Karpas-422 (cell line): ENCODE measurements around the gene MC5R. TPM values are rescaled to one million over a fixed set of nuclear protein-coding genes. Genes with fewer than 3 reads are reported as not detected.

ENCODE experiments used
- DNase-seq: peaks from one replicate; pipeline ENCODE4 v3.0.0-alpha.2; 2015
- H2AFZ ChIP-seq: fragments of 200-600 bp; sonication (generic); 2 replicates; pipeline ENCODE4 v1.6.1; 2014; ENCODE audit warnings: antibody characterized with exemption, low read length, mixed read lengths
- H3K27ac ChIP-seq: fragments of 200-600 bp; sonication (generic); 2 replicates; pipeline ENCODE4 v1.5.1; 2014; ENCODE audit warnings: mild to moderate bottlenecking, low read length, moderate library complexity
- H3K27me3 ChIP-seq: fragments of 200-600 bp; sonication (generic); 2 replicates; pipeline ENCODE4 v1.6.1; 2014; ENCODE audit warnings: low read length, mixed read lengths
- H3K36me3 ChIP-seq: fragments of 200-600 bp; sonication (generic); 2 replicates; pipeline ENCODE4 v1.6.1; 2014; ENCODE audit warnings: low read length, mixed read lengths; ENCODE audit not compliant: insufficient read depth
- H3K4me1 ChIP-seq: fragments of 200-600 bp; sonication (generic); 2 replicates; pipeline ENCODE4 v1.6.1; 2014; ENCODE audit warnings: mild to moderate bottlenecking, low read length, mixed read lengths
- H3K4me2 ChIP-seq: fragments of 200-600 bp; sonication (generic); 2 replicates; pipeline ENCODE4 v1.6.1; 2014; ENCODE audit warnings: low read length, low read depth, mild to moderate bottlenecking; ENCODE audit not compliant: poor library complexity, severe bottlenecking
- H3K4me3 ChIP-seq: fragments of 200-600 bp; sonication (generic); 2 replicates; pipeline ENCODE4 v1.5.1; 2014; ENCODE audit warnings: mild to moderate bottlenecking, antibody characterized with exemption, low read length, mixed read lengths
- H3K79me2 ChIP-seq: fragments of 200-600 bp; sonication (generic); 2 replicates; pipeline ENCODE4 v1.6.1; 2014; ENCODE audit warnings: mild to moderate bottlenecking, low read length, mixed read lengths
- H3K9ac ChIP-seq: fragments of 200-600 bp; sonication (generic); 2 replicates; pipeline ENCODE4 v1.6.0; 2014; ENCODE audit warnings: low read length
- H3K9me2 ChIP-seq: fragments of 200-600 bp; sonication (generic), shearing (Covaris generic); replicated peaks from 2 replicates; pipeline ENCODE4 v1.6.0; 2014; ENCODE audit warnings: mild to moderate bottlenecking, low read length, moderate library complexity; ENCODE audit not compliant: insufficient read depth
- H3K9me3 ChIP-seq: fragments of 300-700, 200-600 bp; sonication (generic); 2 replicates; pipeline ENCODE4 v1.6.1; 2014; ENCODE audit warnings: low read length, mixed read lengths
- H4K20me1 ChIP-seq: fragments of 200-600 bp; sonication (generic); 2 replicates; pipeline ENCODE4 v1.6.1; 2014; ENCODE audit warnings: mild to moderate bottlenecking, antibody characterized with exemption, low read length, low read depth; ENCODE audit not compliant: insufficient read depth
- total RNA-seq: library from RNA; depleted of rRNA; stranded (reverse); fragments of >200 nt; shearing (Covaris generic); gene quantifications from 2 replicates; pipeline ENCODE4 v1.2.3, GENCODE V29; 2014; ENCODE audit warnings: low replicate concordance; rRNA removed

Gene MC5R
- total RNA-seq, result not detected in 2 replicates

DNA sequence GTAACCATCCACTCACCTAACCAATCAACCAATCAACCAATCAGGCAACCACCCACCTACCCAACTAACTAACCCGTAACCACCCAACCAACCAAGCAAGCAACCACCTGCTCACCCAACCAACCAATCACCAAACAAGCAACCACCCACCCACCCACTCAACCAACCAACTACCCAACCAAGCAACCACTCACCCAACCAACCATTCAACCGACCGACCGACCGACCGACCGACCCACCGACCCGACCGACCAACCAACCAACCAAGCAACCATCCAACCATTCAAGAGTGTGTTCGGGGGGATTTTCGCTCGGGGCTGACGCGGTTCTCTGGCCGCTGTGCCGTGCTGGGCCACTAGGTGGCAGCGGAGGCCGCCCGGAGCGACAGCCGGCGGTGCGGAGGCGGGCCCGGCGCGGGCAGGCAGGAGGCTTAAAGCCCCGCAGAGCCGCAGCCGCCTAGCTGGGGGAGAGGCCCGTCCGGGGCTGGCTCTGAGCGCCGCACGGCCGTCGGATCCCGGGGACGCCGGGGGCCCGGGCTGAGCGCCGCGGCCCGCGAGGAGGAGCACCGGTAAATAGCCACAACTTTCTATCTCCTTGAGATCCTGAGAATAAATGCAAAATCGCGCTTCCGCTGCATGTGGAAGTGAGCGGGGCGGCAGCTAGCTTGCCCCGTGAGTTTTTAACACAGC is at the start of gene MC5R:
Gene MC5R, plus strand, starts transcription at position 443 of the 689 bp plus-strand sequence. CDS start 1,617 bp downstream, outside the sequence.
- no peaks in the 10 kb centered on the region for H4K20me1 ChIP-seq
- peak within 1 kb of the TSS; percentile 58 for H2AFZ ChIP-seq
- H3K4me2 ChIP-seq, result peak within 1 kb of the TSS; percentile 67
- H3K9ac ChIP-seq, result 0 out of 2 replicates have a peak within 1 kb of the TSS, but pooled peaks have one; percentile 44
- no peaks in the 10 kb centered on the region for H3K9me3 ChIP-seq
- peak within 1 kb of the TSS; percentile 49 for H3K4me3 ChIP-seq
- no peak within 1 kb of the TSS for H3K27ac ChIP-seq
- no peaks in the 10 kb centered on the region for H3K36me3 ChIP-seq
- no peaks in the 10 kb centered on the region for H3K9me2 ChIP-seq
- peak; percentile 87 for DNase-seq
- peaks cover 5% of the 10 kb centered on the region; the same call in 1 of the 2 replicates for H3K4me1 ChIP-seq
- no peaks in the 10 kb centered on the region for H3K27me3 ChIP-seq
- H3K79me2 ChIP-seq, result no peaks in the 10 kb centered on the region

GRCh38 chr18:13775058-13775457 is 48.9 kb upstream of the MC5R start:
- peaks cover 10% of the 10 kb centered on the region for H3K4me1 ChIP-seq
- H3K9me2 ChIP-seq, result no peaks in the 10 kb centered on the region
- H3K27ac ChIP-seq, result no peak overlapping the region
- H4K20me1 ChIP-seq, result no peaks in the 10 kb centered on the region
- H2AFZ ChIP-seq, result no peak overlapping the region
- H3K4me2 ChIP-seq, result no peak overlapping the region
- H3K27me3 ChIP-seq, result no peaks in the 10 kb centered on the region
- H3K4me3 ChIP-seq, result no peak overlapping the region
- no peaks in the 10 kb centered on the region for H3K79me2 ChIP-seq
- no peaks in the 10 kb centered on the region for H3K9me3 ChIP-seq
- H3K36me3 ChIP-seq, result no peaks in the 10 kb centered on the region
- H3K9ac ChIP-seq, result no peak overlapping the region
- DNase-seq, result no peak

- DNase-seq, result no peak
Observed at GRCh38 chr18:13791181-13791580, 32.8 kb upstream of the MC5R start.

GRCh38 chr18:13793819-13794218 is 30.1 kb upstream of the MC5R start:
- H3K36me3 ChIP-seq, result no peaks in the 10 kb centered on the region
- no peaks in the 10 kb centered on the region; the same call in 1 of the 2 replicates for H3K4me1 ChIP-seq
- H3K4me2 ChIP-seq, result no peak overlapping the region
- no peaks in the 10 kb centered on the region for H3K27me3 ChIP-seq
- H3K79me2 ChIP-seq, result no peaks in the 10 kb centered on the region
- no peaks in the 10 kb centered on the region for H4K20me1 ChIP-seq
- H2AFZ ChIP-seq, result no peak overlapping the region
- no peak overlapping the region for H3K9ac ChIP-seq
- DNase-seq, result no peak
- H3K27ac ChIP-seq, result no peak overlapping the region
- H3K9me3 ChIP-seq, result no peaks in the 10 kb centered on the region
- H3K9me2 ChIP-seq, result no peaks in the 10 kb centered on the region
- H3K4me3 ChIP-seq, result no peak overlapping the region

More at GRCh38 chr18:13791181-13791580, 32.8 kb upstream of the MC5R start:
- Histone ChIP-seq H3K4me2 (no peak overlapping the region), H3K4me3 (no peak overlapping the region), H3K79me2 (no peaks in the 10 kb centered on the region), H3K9ac (no peak overlapping the region), H3K36me3 (no peaks in the 10 kb centered on the region), H3K9me2 (no peaks in the 10 kb centered on the region), H3K9me3 (peaks cover 2% of the 10 kb centered on the region; the same call in 1 of the 2 replicates), H3K4me1 (no peaks in the 10 kb centered on the region), H3K27me3 (no peaks in the 10 kb centered on the region), H3K27ac (no peak overlapping the region), H2AFZ (no peak overlapping the region), H4K20me1 (no peaks in the 10 kb centered on the region)

DNA sequence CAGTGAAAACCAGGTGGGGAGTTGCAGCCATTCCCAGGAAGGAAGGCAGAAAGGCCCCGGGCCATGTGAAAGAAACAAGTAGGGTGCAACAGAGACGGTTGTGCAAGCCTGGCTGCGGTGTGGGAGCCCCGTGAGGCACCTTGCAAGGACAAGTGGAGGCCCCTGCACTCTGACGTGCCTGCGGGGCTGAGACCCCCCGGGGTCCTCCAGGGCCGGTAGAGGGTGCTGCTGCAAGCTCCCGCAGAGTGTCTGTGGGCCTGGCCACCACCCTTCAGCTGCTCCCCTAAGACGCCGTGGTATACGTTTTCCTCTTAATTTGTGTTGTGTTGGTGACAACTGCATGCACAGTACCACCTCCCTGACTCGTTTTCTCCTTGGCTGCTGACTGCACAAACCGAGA is 27.4 kb upstream of the MC5R start:
- no peak overlapping the region for H3K9ac ChIP-seq
- H3K36me3 ChIP-seq, result no peaks in the 10 kb centered on the region
- H3K9me2 ChIP-seq, result no peaks in the 10 kb centered on the region
- no peaks in the 10 kb centered on the region for H3K27me3 ChIP-seq
- H3K4me2 ChIP-seq, result no peak overlapping the region
- H3K9me3 ChIP-seq, result no peaks in the 10 kb centered on the region
- no peak for DNase-seq
- no peak overlapping the region for H3K27ac ChIP-seq
- no peaks in the 10 kb centered on the region for H4K20me1 ChIP-seq
- peaks cover 26% of the 10 kb centered on the region for H3K4me1 ChIP-seq
- no peak overlapping the region for H2AFZ ChIP-seq
- no peaks in the 10 kb centered on the region for H3K79me2 ChIP-seq
- no peak overlapping the region for H3K4me3 ChIP-seq

- Histone ChIP-seq H3K9ac (no peak overlapping the region), H3K4me2 (no peak overlapping the region), H3K4me3 (no peak overlapping the region)
Observed at GRCh38 chr18:13797157-13797611, 26.8 kb upstream of the MC5R start.

GRCh38 chr18:13799396-13799795 is 24.6 kb upstream of the MC5R start:
- H3K4me3 ChIP-seq, result no peak overlapping the region
- DNase-seq, result peak; percentile 71
- H3K9ac ChIP-seq, result no peak overlapping the region
- no peaks in the 10 kb centered on the region for H3K9me2 ChIP-seq
- no peaks in the 10 kb centered on the region for H3K36me3 ChIP-seq
- H3K4me2 ChIP-seq, result peak overlapping the region; percentile 65
- H3K27ac ChIP-seq, result no peak overlapping the region
- H2AFZ ChIP-seq, result no peak overlapping the region
- H3K9me3 ChIP-seq, result no peaks in the 10 kb centered on the region
- H3K79me2 ChIP-seq, result no peaks in the 10 kb centered on the region
- H4K20me1 ChIP-seq, result no peaks in the 10 kb centered on the region
- no peaks in the 10 kb centered on the region for H3K27me3 ChIP-seq
- H3K4me1 ChIP-seq, result peaks cover 26% of the 10 kb centered on the region

More at GRCh38 chr18:13797157-13797611, 26.8 kb upstream of the MC5R start:
- Histone ChIP-seq H3K27me3 (no peaks in the 10 kb centered on the region), H3K36me3 (no peaks in the 10 kb centered on the region), H4K20me1 (no peaks in the 10 kb centered on the region), H3K27ac (no peak overlapping the region), H3K9me3 (no peaks in the 10 kb centered on the region), H3K4me1 (peaks cover 26% of the 10 kb centered on the region), H2AFZ (no peak overlapping the region), H3K9me2 (no peaks in the 10 kb centered on the region), H3K79me2 (no peaks in the 10 kb centered on the region)
- no peak for DNase-seq

- H3K4me2 ChIP-seq, result peak overlapping the region; percentile 65
- H3K27me3 ChIP-seq, result no peaks in the 10 kb centered on the region
Observed at GRCh38 chr18:13800505-13801259, 23.3 kb upstream of the MC5R start.

More at GRCh38 chr18:13800505-13801259, 23.3 kb upstream of the MC5R start:
- peak overlapping the region; percentile 45 for H3K9ac ChIP-seq
- H3K79me2 ChIP-seq, result no peaks in the 10 kb centered on the region
- H3K36me3 ChIP-seq, result no peaks in the 10 kb centered on the region
- H3K9me2 ChIP-seq, result no peaks in the 10 kb centered on the region
- peak overlapping the region; percentile 62; the same call in 1 of the 2 replicates for H2AFZ ChIP-seq
- peak; percentile 85 for DNase-seq
- no peaks in the 10 kb centered on the region for H3K9me3 ChIP-seq
- H3K4me1 ChIP-seq, result peaks cover 26% of the 10 kb centered on the region
- peak overlapping the region; percentile 52 for H3K4me3 ChIP-seq
- H3K27ac ChIP-seq, result no peak overlapping the region
- H4K20me1 ChIP-seq, result no peaks in the 10 kb centered on the region
